Measurements from ENCODE around the gene LEMD2. TPM values are rescaled to one million over a fixed set of nuclear protein-coding genes. Genes with fewer than 3 reads are reported as not detected.

LEMD2 gene
- polyA plus RNA-seq, 12 donors, result 34.3 to 70.2 (median 40.5) TPM; not detected in 1

DNA sequence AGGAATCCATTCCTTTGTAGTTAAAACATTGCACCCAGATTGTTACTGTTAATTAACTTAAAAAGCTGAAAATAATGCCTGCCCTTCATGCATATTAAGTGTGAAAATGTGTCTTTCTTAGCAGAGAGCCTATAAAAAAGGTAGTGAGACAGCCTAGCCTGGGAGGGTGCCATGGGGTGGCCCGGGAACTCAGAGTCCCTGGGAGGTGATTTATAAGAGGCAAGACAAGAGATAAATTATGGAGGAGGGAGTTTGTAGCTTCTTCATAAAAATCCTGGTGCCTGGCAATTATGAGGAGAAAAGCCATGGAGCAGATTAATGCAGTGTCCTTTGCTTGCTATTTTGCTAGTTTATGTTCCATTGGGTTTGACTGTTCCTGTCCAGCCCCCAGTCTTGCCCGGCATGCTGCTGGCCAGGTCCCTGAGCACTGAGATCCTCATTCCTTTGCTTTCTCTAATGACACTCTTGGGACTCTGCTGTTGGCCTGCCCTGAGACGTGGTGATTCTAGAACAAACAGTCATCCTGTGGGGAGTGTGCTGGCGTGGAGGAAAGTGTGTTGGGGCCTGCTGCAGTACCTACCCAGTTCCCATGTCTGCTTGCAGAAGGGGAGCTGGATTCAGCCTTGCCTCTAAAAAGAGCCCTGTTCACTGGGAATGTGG, 10.7 kb upstream of the LEMD2 start:
- no peak for DNase-seq

GRCh38 chr6:33798343-33798848, 9.5 kb upstream of the LEMD2 start:
- no peak for DNase-seq

DNA sequence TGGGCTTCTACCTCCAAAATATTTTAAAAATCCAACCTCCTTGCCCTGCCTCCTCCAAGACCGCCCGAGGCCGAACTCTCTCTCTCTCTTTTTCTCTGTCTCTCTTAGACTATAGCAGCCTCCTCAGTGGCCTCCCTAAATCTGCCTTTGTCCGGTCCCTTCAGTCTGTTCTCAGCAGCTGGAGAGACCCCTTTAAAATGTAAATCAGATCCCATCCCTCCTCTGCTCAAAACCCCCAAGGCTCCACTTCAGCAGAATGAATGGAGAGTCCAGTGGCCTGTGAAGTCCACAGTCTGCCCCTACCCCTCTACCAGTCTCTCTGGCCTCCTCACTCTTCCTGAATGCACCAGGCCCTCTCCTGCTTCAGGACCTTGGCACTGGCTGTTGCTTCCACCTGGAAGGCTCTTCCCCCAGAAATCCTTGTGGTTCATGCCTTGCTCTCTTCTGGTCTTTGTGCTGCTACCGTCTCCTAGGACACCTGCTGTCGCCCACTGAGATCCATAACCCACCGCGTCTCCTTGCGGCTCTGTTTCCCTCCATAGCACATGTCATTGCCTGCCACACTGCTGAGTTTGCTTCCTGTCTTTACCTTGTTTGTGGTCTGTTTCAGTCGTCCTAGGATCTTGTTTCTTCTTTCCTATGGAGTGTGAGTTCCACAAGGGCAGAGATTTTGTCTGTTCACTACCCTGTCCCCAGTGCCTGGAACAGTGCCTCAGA, 8.9 kb upstream of the LEMD2 start:
- no peak for DNase-seq

DNA sequence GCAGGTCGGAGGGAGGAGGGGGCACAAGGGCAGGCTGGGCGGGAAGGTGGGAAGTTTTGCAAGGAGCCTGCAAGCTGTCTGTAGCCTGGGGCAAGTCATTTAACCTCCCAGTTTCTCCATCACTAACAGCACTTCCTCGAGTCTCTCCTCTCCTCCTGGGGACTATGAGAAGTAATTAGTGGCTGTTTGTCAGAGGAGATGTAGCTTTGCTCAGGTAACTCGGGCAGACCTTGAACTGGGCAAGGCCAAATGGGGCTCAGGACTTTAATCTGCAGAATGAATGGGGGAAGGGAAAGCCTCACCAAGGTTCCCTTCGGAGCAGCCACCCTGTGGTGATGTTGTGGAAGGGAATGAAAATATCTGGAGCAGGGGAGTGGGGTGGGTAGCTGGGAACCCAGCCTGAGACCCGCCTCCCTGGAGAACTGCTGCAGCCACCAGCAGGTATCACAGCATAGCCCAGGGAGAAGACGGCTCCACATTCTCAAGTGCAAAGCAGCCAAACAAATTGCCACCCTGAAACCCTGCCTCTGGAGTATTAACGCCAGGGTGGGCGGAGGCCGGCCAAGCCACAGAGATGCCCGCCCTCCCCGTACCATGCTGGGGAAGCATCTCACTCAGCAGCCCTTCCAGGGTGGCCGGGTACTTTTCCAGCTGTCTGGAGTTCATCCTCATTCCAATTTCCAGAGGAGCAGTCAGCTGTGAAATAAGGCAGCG, 6.1 kb upstream of the LEMD2 start:
- no peak for DNase-seq

GRCh38 chr6:33792981-33793380, 4.1 kb upstream of the LEMD2 start:
- no peak for DNase-seq

GRCh38 chr6:33791620-33792019, 2.7 kb upstream of the LEMD2 start:
- no peak for DNase-seq

- no peak for DNase-seq
Observed at GRCh38 chr6:33790910-33791309, 2.0 kb upstream of the LEMD2 start.

- no peak for DNase-seq
Observed at GRCh38 chr6:33790379-33790778, 1.4 kb upstream of the LEMD2 start.

GRCh38 chr6:33789550-33789895, 593 bp upstream of the LEMD2 start:
- DNase-seq, result no peak

DNA sequence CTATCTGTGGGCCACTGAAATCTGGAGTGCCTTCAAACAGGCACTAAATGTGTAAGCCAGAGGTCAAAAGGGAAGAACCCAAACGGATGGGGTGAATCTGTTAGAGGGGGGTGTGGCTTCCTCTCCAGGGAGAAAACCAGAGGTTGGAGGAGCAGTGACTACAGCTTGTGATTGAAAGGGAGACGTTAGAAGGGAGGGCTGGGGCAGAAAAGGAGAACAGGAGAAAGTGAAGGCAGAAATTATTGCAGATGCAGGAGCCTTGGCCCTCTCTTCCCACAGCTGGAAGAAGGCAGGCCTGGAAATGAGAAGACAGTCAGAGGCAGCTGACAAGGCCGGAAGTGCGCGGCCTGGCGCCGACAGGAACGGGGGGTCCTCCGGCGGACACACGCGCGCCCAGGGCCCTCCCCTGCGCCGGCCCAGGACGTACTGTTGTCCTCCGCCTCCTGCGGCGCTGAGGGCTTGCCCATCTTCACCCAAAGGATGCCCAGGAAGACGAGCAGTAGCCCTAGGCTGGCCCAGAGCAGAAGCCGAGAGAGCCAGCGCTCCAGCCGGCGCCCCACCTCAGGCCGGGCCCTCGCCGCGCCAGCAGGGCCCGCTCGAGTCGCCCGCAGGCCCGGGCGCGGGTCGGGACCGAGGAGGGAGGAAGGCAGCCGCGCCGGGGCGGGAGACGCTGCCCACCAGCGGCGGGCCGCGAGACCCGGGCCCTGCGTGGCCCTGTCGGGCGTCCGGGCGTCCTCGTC, 806 bp downstream of the LEMD2 start:
- peak; percentile 87 for DNase-seq

DNA sequence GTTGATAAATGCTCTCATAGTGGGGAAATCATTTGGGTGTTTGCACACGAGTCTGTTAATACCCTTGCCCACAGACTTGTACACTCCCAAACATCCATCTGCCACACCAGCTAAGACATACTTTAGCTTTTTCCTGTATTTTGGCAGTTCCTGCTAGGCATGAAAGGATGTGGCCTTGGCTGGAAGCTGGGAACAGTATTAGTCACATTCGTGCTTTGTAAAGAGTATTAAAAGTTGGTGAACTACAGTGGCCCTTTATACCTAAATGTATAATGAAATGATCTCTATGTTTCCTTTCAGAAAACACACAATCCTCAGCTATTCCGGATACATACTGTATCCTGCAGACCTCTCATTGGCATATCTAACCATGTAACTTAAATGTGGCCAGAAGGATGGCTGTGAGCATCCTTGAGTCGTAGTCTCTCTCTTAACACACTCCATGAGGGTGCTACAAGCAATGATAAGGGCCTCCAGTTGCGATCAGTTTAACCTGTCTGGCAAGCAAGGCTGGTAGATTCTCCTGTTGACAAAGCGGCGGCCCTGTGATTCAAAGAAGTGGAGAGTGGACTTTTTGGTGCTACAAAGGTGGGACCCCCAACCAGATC, 1.5 kb downstream of the LEMD2 start:
- DNase-seq, result no peak

DNA sequence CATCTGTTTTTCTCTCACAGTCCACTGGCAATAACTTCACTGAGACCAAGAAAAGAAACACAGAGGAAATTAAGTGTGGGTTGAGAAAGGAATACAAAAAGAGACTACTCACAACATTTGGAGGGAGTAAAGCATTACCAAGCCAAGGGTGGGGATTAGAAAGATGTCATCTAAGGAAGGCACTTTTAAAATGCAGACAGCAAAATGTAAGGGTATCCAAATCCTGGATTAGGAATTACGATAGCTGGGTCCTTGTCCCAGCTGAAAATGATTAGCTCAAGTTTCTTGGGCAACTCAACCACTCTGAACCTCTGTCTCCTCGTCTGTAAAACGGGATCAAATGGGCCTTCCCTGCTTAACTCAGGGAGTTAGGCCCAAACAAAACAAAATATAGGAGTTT, 2.2 kb downstream of the LEMD2 start:
- no peak for DNase-seq

DNA sequence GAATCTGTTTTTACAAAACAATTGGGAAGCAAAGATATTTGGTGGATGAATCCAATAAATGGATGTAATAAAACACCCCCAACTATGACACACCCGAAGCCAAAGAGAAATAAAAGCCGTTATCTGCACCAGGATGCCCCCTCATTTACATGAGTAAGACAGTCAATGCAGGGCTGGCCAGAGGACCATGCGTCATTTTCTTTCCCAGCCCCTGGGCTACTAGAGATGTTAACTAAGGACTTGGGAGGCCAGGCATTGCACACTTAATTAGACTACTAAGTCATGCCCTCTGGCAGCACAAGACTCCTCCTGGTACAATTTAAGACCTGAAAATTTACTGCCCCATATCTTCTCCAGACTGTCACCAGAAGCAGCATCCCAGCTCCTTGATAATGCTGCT, 3.2 kb downstream of the LEMD2 start:
- no peak for DNase-seq

DNA sequence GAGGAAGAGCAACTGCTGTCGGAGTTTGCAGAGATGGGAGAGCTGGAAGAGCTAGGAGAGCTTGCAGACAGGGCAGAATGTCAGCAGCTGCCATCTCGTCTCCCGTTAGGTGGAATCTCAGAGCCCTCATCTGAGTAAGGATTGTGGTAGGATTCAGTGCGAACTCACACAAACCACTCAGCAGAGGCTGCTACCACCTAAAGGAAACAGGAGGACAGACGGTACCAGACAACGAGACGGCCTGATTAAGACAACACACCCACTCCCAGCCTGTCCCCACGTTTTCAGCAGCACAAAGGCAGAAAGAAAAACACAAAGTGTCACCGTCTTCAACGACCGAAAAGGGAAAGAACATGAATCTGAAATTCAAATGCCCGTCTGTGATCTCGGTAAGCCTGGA, 4.1 kb downstream of the LEMD2 start:
- no peak for DNase-seq

DNA sequence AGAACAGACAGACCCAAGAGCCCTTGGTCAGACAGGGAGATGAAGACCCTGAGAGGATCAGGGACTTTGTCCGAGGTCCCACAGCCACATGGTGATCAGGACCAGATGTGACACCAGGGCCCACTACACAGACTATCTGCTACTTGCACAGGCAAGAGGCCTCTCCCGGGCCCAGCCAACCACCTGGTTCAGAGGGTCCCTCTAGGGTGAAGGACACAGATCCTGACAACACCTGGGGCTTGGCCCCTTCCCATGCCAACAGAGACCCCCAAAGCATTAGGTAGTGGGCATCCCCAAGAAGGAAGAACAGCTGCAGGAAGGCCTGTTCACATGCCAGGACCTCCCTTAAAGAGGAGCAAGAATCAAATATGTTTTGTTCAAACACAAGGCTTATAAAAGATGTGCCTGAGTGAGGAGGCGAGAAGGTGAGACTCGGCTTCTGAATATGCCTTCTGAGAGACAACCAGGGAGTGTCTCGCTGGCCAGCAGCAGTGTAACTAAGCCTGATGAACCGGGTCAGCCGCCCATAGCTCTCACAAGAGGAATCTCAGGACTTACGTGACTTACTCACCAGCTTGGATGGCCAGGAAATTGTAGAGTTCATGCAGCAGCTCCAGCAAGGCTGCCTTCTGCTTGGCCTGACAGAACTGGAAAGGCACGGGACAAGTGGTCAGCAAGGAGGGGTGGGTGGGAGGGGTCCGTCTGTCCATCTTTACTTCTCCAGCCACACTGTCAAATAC, 5.0 kb downstream of the LEMD2 start:
- no peak for DNase-seq

DNA sequence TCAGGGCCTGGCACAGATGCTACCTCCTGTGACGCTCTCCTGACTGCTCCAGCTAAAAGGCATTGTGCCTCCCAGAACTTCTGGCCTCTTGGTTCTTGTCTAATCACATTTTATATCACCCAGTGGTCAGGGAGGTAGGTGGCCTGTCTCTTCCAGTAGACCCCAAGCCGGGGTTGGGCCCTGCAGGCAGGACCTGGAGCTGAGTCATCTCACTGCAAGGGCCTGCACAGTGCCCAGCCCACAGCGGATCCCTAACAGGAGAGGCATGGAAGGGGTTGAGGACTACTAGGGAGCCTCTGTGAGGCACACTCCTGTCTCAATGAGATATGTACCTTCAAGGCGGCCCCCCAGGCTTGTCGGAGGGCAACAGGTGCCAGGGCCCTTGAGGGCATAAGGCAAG, 6.4 kb downstream of the LEMD2 start:
- DNase-seq, result no peak

DNA sequence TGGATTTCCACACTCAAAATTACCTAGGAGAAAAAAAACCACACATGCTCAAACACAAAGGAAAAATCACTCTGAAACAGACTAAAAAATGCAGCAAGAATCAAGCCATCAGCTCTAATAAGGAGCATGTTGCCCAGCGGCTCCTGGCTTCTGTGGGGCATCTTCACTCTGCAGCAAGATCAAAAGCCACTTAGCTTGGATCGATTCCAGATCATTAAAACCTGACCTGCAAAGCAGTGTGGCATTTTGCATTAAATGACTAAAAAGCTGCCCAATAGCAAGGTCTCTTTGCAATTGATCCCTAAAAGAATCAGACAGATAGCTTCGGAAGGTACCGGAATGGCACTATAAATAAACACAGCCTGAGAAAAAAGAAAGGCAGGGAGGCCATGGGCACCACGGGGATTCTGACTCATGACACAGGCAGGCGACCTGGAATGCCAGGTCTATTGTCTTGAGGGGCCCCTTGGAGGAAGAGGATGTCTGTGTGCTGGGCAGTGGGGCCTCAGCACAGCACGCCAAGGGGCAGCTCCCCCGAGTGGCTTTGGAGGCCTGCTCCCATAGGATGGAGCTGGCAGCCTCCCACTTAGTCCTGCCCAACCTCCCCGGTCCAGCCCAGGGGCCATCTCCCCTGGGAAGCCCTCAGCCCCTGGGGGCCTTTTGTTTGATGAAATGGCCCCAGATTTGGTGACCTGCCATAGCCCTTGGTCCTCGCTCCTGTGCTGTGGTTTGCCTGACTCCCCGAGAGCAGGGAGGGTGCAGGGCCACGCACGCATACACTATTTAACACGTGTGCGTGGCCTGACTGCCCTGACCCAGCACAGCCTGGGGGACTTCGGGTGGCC, 7.6 kb downstream of the LEMD2 start:
- no peak for DNase-seq

GRCh38 chr6:33779895-33780294, 9.0 kb downstream of the LEMD2 start:
- DNase-seq, result no peak

- DNase-seq, result no peak
Observed at GRCh38 chr6:33779290-33779689, 9.6 kb downstream of the LEMD2 start.

- no peak for DNase-seq
Observed at GRCh38 chr6:33778444-33779121, 10.3 kb downstream of the LEMD2 start.
